MCF 10A (cell line): Measurements from ENCODE around the gene KIAA0825. TPM values are rescaled to one million over a fixed set of nuclear protein-coding genes. Genes with fewer than 3 reads are reported as not detected.

ENCODE experiments used
- BruUV-seq: library from RNA; stranded (reverse); fragments of 400-500 nt; replicated peaks from 2 replicates; lab custom pipeline; 2021; lab: Mats Ljungman, UMichigan
- CTCF ChIA-PET: fragments of 300-600 bp; sonication (Branson Sonifier 250); formaldehyde crosslinking; extraction: SDS; loops from one replicate; lab custom pipeline; 2021; ENCODE audit warnings: antibody characterized with exemption, inconsistent platforms; lab: Yijun Ruan, JAX
- POLR2A ChIA-PET: fragments of 300-600, 350-650 bp; sonication (Branson Sonifier 250); formaldehyde crosslinking; extraction: SDS; loops from one replicate; lab custom pipeline; 2020; ENCODE audit warnings: antibody characterized with exemption, inconsistent platforms; lab: Yijun Ruan, JAX
- DNase-seq: peaks from one replicate; pipeline ENCODE4 v3.0.0-alpha.2; 2018; ENCODE audit not compliant: unreplicated experiment
- H3K27ac Mint-ChIP-seq: one replicate; pipeline ENCODE4 v1.8.0; 2022; ENCODE audit warnings: mild to moderate bottlenecking, low read depth, mixed read lengths; ENCODE audit not compliant: unreplicated experiment
- H3K27me3 Mint-ChIP-seq: one replicate; pipeline ENCODE4 v1.8.0; 2022; ENCODE audit warnings: mixed read lengths; ENCODE audit not compliant: insufficient read depth, unreplicated experiment
- H3K36me3 Mint-ChIP-seq: one replicate; pipeline ENCODE4 v1.8.0; 2022; ENCODE audit warnings: mild to moderate bottlenecking, moderate library complexity, mixed read lengths; ENCODE audit not compliant: insufficient read depth, unreplicated experiment
- H3K4me1 Mint-ChIP-seq: one replicate; pipeline ENCODE4 v1.8.0; 2022; ENCODE audit warnings: mixed read lengths; ENCODE audit not compliant: insufficient read depth, unreplicated experiment
- H3K4me3 Mint-ChIP-seq: one replicate; pipeline ENCODE4 v1.8.0; 2022; ENCODE audit warnings: mild to moderate bottlenecking, moderate library complexity, mixed read lengths; ENCODE audit not compliant: unreplicated experiment
- H3K9me3 Mint-ChIP-seq: one replicate; pipeline ENCODE4 v1.8.0; 2022; ENCODE audit warnings: mixed read lengths; ENCODE audit not compliant: unreplicated experiment
- intact Hi-C: fragments of 100-400 bp; cut with micrococcal nuclease; formaldehyde crosslinking; loops from 2 replicates; pipeline ENCODE4 v1.14.1; 2022
- total RNA-seq: library from RNA; stranded (reverse); gene quantifications from 2 replicates; pipeline ENCODE4 v1.2.3, GENCODE V29; 2022
- TF ChIP-seq, protein P1 (sequence below): fragments of 200-600 bp; IDR thresholded peaks from one replicate; pipeline ENCODE4 v1.8.0; 2022; ENCODE audit warnings: antibody characterized with exemption, mild to moderate bottlenecking; ENCODE audit not compliant: unreplicated experiment

Gene KIAA0825
- total RNA-seq, 1 experiment from 2014 or later, result 2.1 TPM

DNA sequence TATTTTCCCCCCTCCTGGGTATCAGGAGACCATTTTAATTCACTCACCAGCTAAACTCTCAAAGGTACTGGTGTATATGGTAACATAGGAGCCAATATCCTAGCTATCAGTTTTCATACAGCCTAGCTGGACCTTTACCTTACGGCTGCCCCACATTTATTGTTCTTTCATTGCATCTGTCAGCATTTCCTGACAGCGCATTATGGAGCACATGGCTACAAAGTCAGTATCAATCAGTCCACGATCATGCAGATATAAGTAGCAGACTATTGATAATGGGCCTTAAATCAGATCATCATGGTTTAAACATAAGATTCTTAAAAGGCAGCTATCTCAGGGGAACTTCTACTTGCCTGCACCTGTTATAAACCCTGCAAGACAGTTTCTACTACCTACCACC lies 304.7 kb downstream of the KIAA0825 start:
- H3K4me3 Mint-ChIP-seq, result no peak overlapping the region
- DNase-seq, result no peak
- ChIA-PET POLR2A (no interaction called here), CTCF (no interaction called here)
- H3K27me3 Mint-ChIP-seq, result no peaks in the 10 kb centered on the region
- TF ChIP-seq, protein P1, sequence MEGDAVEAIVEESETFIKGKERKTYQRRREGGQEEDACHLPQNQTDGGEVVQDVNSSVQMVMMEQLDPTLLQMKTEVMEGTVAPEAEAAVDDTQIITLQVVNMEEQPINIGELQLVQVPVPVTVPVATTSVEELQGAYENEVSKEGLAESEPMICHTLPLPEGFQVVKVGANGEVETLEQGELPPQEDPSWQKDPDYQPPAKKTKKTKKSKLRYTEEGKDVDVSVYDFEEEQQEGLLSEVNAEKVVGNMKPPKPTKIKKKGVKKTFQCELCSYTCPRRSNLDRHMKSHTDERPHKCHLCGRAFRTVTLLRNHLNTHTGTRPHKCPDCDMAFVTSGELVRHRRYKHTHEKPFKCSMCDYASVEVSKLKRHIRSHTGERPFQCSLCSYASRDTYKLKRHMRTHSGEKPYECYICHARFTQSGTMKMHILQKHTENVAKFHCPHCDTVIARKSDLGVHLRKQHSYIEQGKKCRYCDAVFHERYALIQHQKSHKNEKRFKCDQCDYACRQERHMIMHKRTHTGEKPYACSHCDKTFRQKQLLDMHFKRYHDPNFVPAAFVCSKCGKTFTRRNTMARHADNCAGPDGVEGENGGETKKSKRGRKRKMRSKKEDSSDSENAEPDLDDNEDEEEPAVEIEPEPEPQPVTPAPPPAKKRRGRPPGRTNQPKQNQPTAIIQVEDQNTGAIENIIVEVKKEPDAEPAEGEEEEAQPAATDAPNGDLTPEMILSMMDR, result no peak
- intact Hi-C loops, result no loop called here
- H3K27ac Mint-ChIP-seq, result no peak overlapping the region
- no peaks in the 10 kb centered on the region for H3K36me3 Mint-ChIP-seq
- H3K4me1 Mint-ChIP-seq, result no peaks in the 10 kb centered on the region
- BruUV-seq, result no TSS peak
- H3K9me3 Mint-ChIP-seq, result no peaks in the 10 kb centered on the region

DNA sequence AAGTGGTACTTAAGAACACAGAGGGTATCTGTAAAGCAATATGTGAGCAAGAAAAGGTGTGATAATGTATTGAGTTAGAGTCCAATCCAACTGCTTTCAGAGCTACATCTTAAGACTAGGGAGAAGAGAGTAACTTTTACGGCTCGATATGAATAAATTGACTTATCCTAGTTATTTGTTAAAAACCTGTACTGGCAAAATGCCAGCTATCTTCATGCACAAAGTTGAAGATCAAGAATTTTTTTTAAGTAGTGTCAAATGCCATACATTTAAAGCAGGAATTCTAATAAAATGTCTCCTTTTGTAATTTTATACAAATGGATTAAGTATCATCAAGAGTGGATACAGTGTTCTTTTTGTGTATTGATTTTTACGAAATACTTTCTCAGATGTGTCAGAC lies 305.2 kb downstream of the KIAA0825 start:
- no TSS peak for BruUV-seq
- Mint-ChIP-seq H3K4me1 (no peaks in the 10 kb centered on the region), H3K9me3 (no peaks in the 10 kb centered on the region), H3K27me3 (no peaks in the 10 kb centered on the region), H3K4me3 (no peak overlapping the region), H3K27ac (no peak overlapping the region), H3K36me3 (no peaks in the 10 kb centered on the region)
- ChIA-PET CTCF (no interaction called here), POLR2A (no interaction called here)
- TF ChIP-seq, protein P1, result no peak
- no peak for DNase-seq
- intact Hi-C loops, result no loop called here

DNA sequence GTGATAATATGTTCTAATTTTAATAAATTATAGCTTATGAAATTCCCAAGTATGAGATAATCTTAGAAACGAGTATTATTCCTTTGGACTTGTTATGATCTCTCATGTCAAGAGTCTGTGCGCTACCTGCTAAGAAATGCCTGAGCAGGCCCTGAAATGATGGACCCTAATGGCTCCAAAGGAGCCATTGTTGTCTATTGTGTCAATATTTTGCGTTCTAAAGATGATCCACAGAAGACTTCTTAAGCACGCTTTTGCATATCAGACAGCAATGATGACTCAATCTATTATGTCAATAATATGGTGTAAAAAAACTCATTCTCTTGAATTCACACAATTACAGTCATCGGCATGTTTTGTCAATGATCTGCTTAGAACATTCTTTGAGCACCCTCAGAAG lies 306.1 kb downstream of the KIAA0825 start:
- intact Hi-C loops, result no loop called here
- TF ChIP-seq, protein P1, result no peak
- Mint-ChIP-seq H3K36me3 (no peaks in the 10 kb centered on the region), H3K9me3 (no peaks in the 10 kb centered on the region), H3K27ac (no peak overlapping the region), H3K4me3 (no peak overlapping the region), H3K27me3 (no peaks in the 10 kb centered on the region), H3K4me1 (no peaks in the 10 kb centered on the region)
- no peak for DNase-seq
- ChIA-PET POLR2A (interaction anchor here (1.3 kb wide), 1 partner anchor 9 kb away, joined by 3 read pairs; no protein-coding TSS in a partner anchor), CTCF (interaction anchor here (1.2 kb wide), 1 partner anchor 11 kb away, joined by 6 read pairs; no protein-coding TSS in a partner anchor)
- no TSS peak for BruUV-seq

DNA sequence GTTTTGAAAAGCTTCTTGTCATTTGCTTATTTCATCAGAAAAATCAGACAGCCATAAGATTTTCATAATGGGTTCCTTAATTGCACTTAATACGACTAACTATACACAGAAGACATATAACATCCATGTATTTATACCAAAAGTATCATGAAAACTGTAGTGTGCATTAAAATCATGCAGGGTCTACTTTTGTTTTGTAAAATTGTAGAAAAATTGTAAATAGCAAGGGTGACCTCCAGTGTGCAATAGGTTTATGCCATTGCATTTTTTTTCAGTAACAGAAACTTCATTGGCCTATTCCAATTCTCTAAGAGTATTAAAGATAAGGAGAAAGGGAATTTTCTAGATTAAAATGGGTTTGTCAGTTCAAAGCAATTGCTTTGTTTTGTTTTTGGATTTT lies 307.6 kb downstream of the KIAA0825 start:
- ChIA-PET POLR2A (interaction anchor here (1.2 kb wide), 1 partner anchor 11 kb away, joined by 3 read pairs; no protein-coding TSS in a partner anchor), CTCF (interaction anchor here (0.7 to 1.5 kb wide), 2 partner anchors 76 to 427 kb away, joined by 4 read pairs; no protein-coding TSS in a partner anchor)
- Mint-ChIP-seq H3K27me3 (no peaks in the 10 kb centered on the region), H3K4me3 (no peak overlapping the region), H3K27ac (no peak overlapping the region), H3K4me1 (no peaks in the 10 kb centered on the region), H3K36me3 (no peaks in the 10 kb centered on the region), H3K9me3 (no peaks in the 10 kb centered on the region)
- TF ChIP-seq, protein P1, result no peak
- intact Hi-C loops, result no loop called here
- no peak for DNase-seq
- no TSS peak for BruUV-seq
